ENCODE data around the gene ACKR2. TPM values are rescaled to one million over a fixed set of nuclear protein-coding genes. Genes with fewer than 3 reads are reported as not detected.

The ACKR2 gene
- total RNA-seq, 1 experiment from 2014 or later: 0.28 TPM

DNA sequence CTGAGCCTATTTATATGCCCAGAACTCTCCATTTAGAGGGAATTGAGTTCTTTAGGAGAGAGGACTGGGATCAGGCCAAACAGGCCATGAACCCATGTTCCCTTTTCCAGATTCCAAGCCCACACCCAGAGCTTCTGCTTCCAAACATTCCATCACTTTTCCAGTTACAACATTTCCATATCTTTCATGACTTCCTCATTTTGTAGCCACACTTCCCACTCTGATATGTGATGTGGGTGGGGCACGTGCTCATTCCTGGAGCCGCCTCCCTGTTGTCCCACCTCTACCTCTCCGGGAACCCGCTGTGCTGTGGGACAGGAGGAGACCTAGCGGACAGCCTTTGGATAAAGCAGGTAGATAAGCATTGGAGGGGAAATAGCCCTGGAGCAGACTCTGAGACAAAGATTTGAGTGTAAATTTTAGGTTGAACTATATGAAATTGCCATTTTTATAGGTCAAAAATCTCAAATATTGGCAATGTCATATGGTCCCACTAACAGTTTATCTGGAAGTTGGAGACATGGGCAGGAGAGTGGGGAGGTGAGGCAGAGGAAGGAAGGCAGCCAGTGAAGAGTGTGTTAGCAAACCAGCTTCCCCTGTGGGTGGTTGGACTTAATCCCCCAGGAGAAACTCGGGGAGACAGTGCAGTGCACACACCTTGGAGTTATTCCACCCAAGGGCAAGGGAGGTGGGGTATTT lies 34.6 kb downstream of the ACKR2 start (continued):
- TF ChIP-seq, protein P1, sequence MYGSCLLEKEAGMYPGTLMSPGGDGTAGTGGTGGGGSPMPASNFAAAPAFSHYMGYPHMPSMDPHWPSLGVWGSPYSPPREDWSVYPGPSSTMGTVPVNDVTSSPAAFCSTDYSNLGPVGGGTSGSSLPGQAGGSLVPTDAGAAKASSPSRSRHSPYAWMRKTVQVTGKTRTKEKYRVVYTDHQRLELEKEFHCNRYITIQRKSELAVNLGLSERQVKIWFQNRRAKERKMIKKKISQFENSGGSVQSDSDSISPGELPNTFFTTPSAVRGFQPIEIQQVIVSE (CRISPR knock-in tag; IDR thresholded peaks at IDR 0.05; ENCODE audit: borderline replicate concordance): no peak
- TF ChIP-seq, protein P2, sequence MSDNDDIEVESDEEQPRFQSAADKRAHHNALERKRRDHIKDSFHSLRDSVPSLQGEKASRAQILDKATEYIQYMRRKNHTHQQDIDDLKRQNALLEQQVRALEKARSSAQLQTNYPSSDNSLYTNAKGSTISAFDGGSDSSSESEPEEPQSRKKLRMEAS (CRISPR knock-in tag; IDR thresholded peaks at IDR 0.05): no peak

DNA sequence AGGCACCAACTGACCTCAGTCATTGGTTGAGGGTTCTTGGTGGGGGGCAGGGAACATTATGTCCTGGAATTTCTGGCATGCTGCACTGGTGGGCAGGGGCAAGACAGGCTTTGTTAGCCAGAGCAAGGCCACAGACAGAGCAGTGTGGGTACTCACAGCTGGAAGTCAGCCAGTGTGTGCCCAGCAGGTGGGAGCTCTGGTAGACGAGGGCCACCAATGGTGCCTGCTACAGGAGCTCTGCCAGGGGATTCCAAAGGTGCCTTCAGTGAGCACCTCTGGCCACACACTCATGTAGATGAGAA lies 35.1 kb downstream of the ACKR2 start:
- CTCF ChIA-PET: interaction anchor here (3.3 kb wide), 1 partner anchor 13 kb away, joined by 13 read pairs; no protein-coding TSS in a partner anchor
- no peaks in the 10 kb centered on the region for H3K27me3 Mint-ChIP-seq (ENCODE audit: low read depth)
- peak; percentile 33 for DNase-seq (ENCODE audit: low spot score)
- no peak overlapping the region for H3K4me3 Mint-ChIP-seq
- no peaks in the 10 kb centered on the region for H3K9me3 Mint-ChIP-seq
- H3K27ac Mint-ChIP-seq: no peak overlapping the region
- peak; percentile 34 for ATAC-seq
- H3K4me1 Mint-ChIP-seq: peaks cover 14% of the 10 kb centered on the region
- peak; percentile 89 for TF ChIP-seq ZNF423 (CRISPR knock-in tag; IDR thresholded peaks at IDR 0.05)
- TF ChIP-seq, protein P3, sequence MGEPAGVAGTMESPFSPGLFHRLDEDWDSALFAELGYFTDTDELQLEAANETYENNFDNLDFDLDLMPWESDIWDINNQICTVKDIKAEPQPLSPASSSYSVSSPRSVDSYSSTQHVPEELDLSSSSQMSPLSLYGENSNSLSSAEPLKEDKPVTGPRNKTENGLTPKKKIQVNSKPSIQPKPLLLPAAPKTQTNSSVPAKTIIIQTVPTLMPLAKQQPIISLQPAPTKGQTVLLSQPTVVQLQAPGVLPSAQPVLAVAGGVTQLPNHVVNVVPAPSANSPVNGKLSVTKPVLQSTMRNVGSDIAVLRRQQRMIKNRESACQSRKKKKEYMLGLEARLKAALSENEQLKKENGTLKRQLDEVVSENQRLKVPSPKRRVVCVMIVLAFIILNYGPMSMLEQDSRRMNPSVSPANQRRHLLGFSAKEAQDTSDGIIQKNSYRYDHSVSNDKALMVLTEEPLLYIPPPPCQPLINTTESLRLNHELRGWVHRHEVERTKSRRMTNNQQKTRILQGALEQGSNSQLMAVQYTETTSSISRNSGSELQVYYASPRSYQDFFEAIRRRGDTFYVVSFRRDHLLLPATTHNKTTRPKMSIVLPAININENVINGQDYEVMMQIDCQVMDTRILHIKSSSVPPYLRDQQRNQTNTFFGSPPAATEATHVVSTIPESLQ (CRISPR knock-in tag; IDR thresholded peaks at IDR 0.05): no peak
- POLR2A ChIA-PET: no interaction called here
- no peaks in the 10 kb centered on the region for H3K36me3 Mint-ChIP-seq

GRCh38 chr3:42844815-42845214 lies 35.6 kb downstream of the ACKR2 start:
- Mint-ChIP-seq H3K27ac (no peak overlapping the region), H3K36me3 (no peaks in the 10 kb centered on the region), H3K27me3 (ENCODE audit: low read depth) (no peaks in the 10 kb centered on the region), H3K4me1 (peaks cover 14% of the 10 kb centered on the region), H3K9me3 (no peaks in the 10 kb centered on the region), H3K4me3 (no peak overlapping the region)
- no peak for ATAC-seq
- TF ChIP-seq, protein P4, sequence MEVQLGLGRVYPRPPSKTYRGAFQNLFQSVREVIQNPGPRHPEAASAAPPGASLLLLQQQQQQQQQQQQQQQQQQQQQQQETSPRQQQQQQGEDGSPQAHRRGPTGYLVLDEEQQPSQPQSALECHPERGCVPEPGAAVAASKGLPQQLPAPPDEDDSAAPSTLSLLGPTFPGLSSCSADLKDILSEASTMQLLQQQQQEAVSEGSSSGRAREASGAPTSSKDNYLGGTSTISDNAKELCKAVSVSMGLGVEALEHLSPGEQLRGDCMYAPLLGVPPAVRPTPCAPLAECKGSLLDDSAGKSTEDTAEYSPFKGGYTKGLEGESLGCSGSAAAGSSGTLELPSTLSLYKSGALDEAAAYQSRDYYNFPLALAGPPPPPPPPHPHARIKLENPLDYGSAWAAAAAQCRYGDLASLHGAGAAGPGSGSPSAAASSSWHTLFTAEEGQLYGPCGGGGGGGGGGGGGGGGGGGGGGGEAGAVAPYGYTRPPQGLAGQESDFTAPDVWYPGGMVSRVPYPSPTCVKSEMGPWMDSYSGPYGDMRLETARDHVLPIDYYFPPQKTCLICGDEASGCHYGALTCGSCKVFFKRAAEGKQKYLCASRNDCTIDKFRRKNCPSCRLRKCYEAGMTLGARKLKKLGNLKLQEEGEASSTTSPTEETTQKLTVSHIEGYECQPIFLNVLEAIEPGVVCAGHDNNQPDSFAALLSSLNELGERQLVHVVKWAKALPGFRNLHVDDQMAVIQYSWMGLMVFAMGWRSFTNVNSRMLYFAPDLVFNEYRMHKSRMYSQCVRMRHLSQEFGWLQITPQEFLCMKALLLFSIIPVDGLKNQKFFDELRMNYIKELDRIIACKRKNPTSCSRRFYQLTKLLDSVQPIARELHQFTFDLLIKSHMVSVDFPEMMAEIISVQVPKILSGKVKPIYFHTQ (CRISPR knock-in tag; IDR thresholded peaks at IDR 0.05): no peak
- no peak for TF ChIP-seq ZNF138 (CRISPR knock-in tag; conservative IDR thresholded peaks at IDR 0.05)
- ChIA-PET CTCF (interaction anchor here (3.3 kb wide), 1 partner anchor 14 kb away, joined by 13 read pairs; no protein-coding TSS in a partner anchor), POLR2A (no interaction called here)
- no peak for DNase-seq (ENCODE audit: low spot score)

GRCh38 chr3:42846685-42847522 lies 37.7 kb downstream of the ACKR2 start:
- Mint-ChIP-seq H3K4me1 (peaks cover 14% of the 10 kb centered on the region), H3K27me3 (ENCODE audit: low read depth) (no peaks in the 10 kb centered on the region), H3K27ac (no peak overlapping the region; the same call in 1 of the 2 replicates), H3K36me3 (no peaks in the 10 kb centered on the region), H3K9me3 (no peaks in the 10 kb centered on the region), H3K4me3 (no peak overlapping the region)
- ChIA-PET POLR2A (no interaction called here), CTCF (interaction anchor here (1.2 to 1.8 kb wide), 3 partner anchors 7 to 34 kb away, joined by 5 to 9 read pairs (median 7); no protein-coding TSS in a partner anchor)
- ATAC-seq: no peak
- no peak for DNase-seq (ENCODE audit: low spot score)
- no peak for TF ChIP-seq CREM (CRISPR knock-in tag; IDR thresholded peaks at IDR 0.05)
- TF ChIP-seq SMAD4 (CRISPR knock-in tag; IDR thresholded peaks at IDR 0.05): no peak
- TF ChIP-seq ELF4 (CRISPR knock-in tag; IDR thresholded peaks at IDR 0.05; ENCODE audit: low read depth): no peak
- no peak for TF ChIP-seq ZNF416 (CRISPR knock-in tag; IDR thresholded peaks at IDR 0.05)
- TF ChIP-seq CREB1 (CRISPR knock-in tag; IDR thresholded peaks at IDR 0.05): no peak
- no peak for TF ChIP-seq RORB (CRISPR knock-in tag; IDR thresholded peaks at IDR 0.05)
- no peak for TF ChIP-seq GABPB1 (CRISPR knock-in tag; IDR thresholded peaks at IDR 0.05)
- TF ChIP-seq SOX15 (CRISPR knock-in tag; IDR thresholded peaks at IDR 0.05): no peak
- TF ChIP-seq FOXK1 (CRISPR knock-in tag; IDR thresholded peaks at IDR 0.05): no peak
- TF ChIP-seq, protein P5, sequence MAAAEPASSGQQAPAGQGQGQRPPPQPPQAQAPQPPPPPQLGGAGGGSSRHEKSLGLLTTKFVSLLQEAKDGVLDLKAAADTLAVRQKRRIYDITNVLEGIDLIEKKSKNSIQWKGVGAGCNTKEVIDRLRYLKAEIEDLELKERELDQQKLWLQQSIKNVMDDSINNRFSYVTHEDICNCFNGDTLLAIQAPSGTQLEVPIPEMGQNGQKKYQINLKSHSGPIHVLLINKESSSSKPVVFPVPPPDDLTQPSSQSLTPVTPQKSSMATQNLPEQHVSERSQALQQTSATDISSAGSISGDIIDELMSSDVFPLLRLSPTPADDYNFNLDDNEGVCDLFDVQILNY (CRISPR knock-in tag; IDR thresholded peaks at IDR 0.05): no peak
- no peak for TF ChIP-seq MXD4 (CRISPR knock-in tag; IDR thresholded peaks at IDR 0.05; ENCODE audit: borderline replicate concordance)
- TF ChIP-seq ZBTB43 (CRISPR knock-in tag; IDR thresholded peaks at IDR 0.05): no peak
- no peak for TF ChIP-seq E2F4 (CRISPR knock-in tag; IDR thresholded peaks at IDR 0.05; ENCODE audit: borderline replicate concordance, low read depth)
- TF ChIP-seq IRF2 (CRISPR knock-in tag; IDR thresholded peaks at IDR 0.05; ENCODE audit: borderline replicate concordance, low read depth): no peak
